AG04449 (cell line): ENCODE measurements around the gene ZNF346.

ENCODE experiments used
- CTCF ChIA-PET: fragments of 350-600 bp; formaldehyde crosslinking; extraction: SDS; loops from one replicate; lab custom pipeline; 2021; ENCODE audit warnings: antibody characterized with exemption; lab: Yijun Ruan, JAX
- POLR2A ChIA-PET: fragments of 400-600, 350-600 bp; formaldehyde crosslinking; extraction: SDS; loops from one replicate; lab custom pipeline; 2020; ENCODE audit warnings: antibody characterized with exemption, inconsistent platforms; lab: Yijun Ruan, JAX
- DNase-seq: peaks from one replicate; pipeline ENCODE4 v3.0.0-alpha.2; 2010; ENCODE audit warnings: low read depth, low spot score
- H3K4me3 ChIP-seq: 2 replicates; pipeline ENCODE4 v1.5.1; 2011; ENCODE audit warnings: low read depth, mild to moderate bottlenecking, control low read depth, low read length
- CTCF ChIP-seq: IDR thresholded peaks from one replicate; pipeline ENCODE4 v1.5.1; 2011; ENCODE audit warnings: mild to moderate bottlenecking, moderate library complexity, low read length, control low read depth, inconsistent platforms; ENCODE audit not compliant: insufficient read depth; ENCODE audit errors: missing control alignments

Gene ZNF346

GRCh38 chr5:177066224-177066623 lies 43.7 kb downstream of the ZNF346 start:
- ChIA-PET CTCF (interaction anchor here (0.7 to 10.3 kb wide), 5 partner anchors 5 to 406 kb away, joined by 3 to 189 read pairs (median 103); partner anchors contain the start of gene FGFR4), POLR2A (no interaction called here)
- no peak for TF ChIP-seq CTCF
- DNase-seq, result no peak
- no peak overlapping the region for H3K4me3 ChIP-seq

- ChIA-PET POLR2A (no interaction called here), CTCF (interaction anchor here (8.8 to 10.3 kb wide), 3 partner anchors 6 to 45 kb away, joined by 103 to 189 read pairs (median 158); partner anchors contain the start of gene FGFR4)
- no peak overlapping the region for H3K4me3 ChIP-seq
- no peak for TF ChIP-seq CTCF
- DNase-seq, result no peak
These were observed 45.0 kb downstream of the ZNF346 start for GRCh38 chr5:177067503-177067902.

GRCh38 chr5:177070536-177071191 lies 48.2 kb downstream of the ZNF346 start:
- TF ChIP-seq CTCF, result no peak
- POLR2A ChIA-PET, result no interaction called here
- CTCF ChIA-PET, result interaction anchor here (0.9 to 10.3 kb wide), 14 partner anchors 9 to 410 kb away, joined by 3 to 189 read pairs (median 6); partner anchors contain the start of gene FGFR4
- no peak overlapping the region for H3K4me3 ChIP-seq
- DNase-seq, result no peak

GRCh38 chr5:177071666-177072385 lies 49.3 kb downstream of the ZNF346 start:
- DNase-seq, result peak; percentile 42
- POLR2A ChIA-PET, result no interaction called here
- peak overlapping the region; percentile 30; the same call in 1 of the 2 replicates for H3K4me3 ChIP-seq
- peak; percentile 72 for TF ChIP-seq CTCF
- CTCF ChIA-PET, result interaction anchor here (0.7 to 10.3 kb wide), 43 partner anchors 10 to 521 kb away, joined by 3 to 189 read pairs (median 4); partner anchors contain the start of genes FGFR4, MXD3 and ZNF346

GRCh38 chr5:177077335-177077734 lies 54.8 kb downstream of the ZNF346 start:
- ChIA-PET POLR2A (no interaction called here), CTCF (interaction anchor here (1.3 kb wide), 1 partner anchor 22 kb away, joined by 3 read pairs; no protein-coding TSS in a partner anchor)
- no peak overlapping the region for H3K4me3 ChIP-seq
- no peak for TF ChIP-seq CTCF
- DNase-seq, result no peak

- POLR2A ChIA-PET, result no interaction called here
- H3K4me3 ChIP-seq, result no peak overlapping the region
- no peak for TF ChIP-seq CTCF
- DNase-seq, result no peak
- CTCF ChIA-PET, result interaction anchor here (1.6 to 12.3 kb wide), 2 partner anchors 10 to 33 kb away, joined by 6 to 189 read pairs; no protein-coding TSS in a partner anchor
These were observed 57.1 kb downstream of the ZNF346 start for GRCh38 chr5:177079606-177080005.
